H1 (cell line): ENCODE data around the gene NOX5. TPM values are rescaled to one million over a fixed set of nuclear protein-coding genes. Genes with fewer than 3 reads are reported as not detected.

ENCODE experiments used
- CTCF ChIA-PET: fragments of 300-600 bp; sonication (Branson Sonifier 250); formaldehyde crosslinking; loops from one replicate; lab custom pipeline; 2021; ENCODE audit not compliant: partially characterized antibody; lab: Charles Lee
- POLR2A ChIA-PET: fragments of 300-600 bp; sonication (Branson Sonifier 250); formaldehyde crosslinking; loops from one replicate; lab custom pipeline; 2021; ENCODE audit warnings: inconsistent platforms; ENCODE audit not compliant: partially characterized antibody; lab: Charles Lee
- DNase-seq, 2 experiments: peaks; one replicate each; pipeline versions ENCODE4 v3.0.0 to v3.0.0-alpha.2; 2010 to 2022; ENCODE audit warnings: low spot score in 2 of 2, low read depth in 1 of 2, mixed read lengths in 1 of 2
- FAIRE-seq: peaks from 2 replicates; lab custom pipeline; 2011; peaks lifted over from hg19 to GRCh38; lab: Jason Lieb, UNC
- H2AFZ ChIP-seq: 2 replicates; pipeline ENCODE4 v1.8.1; 2012; ENCODE audit warnings: low read length, inconsistent platforms
- H2AK5ac ChIP-seq: 2 replicates; pipeline ENCODE4 v1.6.1; 2013; ENCODE audit warnings: low read depth, low read length
- H2BK120ac ChIP-seq: replicated peaks from 2 replicates; pipeline ENCODE3; 2013; ENCODE audit warnings: low read depth, low read length, inconsistent platforms
- H2BK12ac ChIP-seq: 2 replicates; pipeline ENCODE4 v1.6.1; 2013; ENCODE audit warnings: low read depth, low read length
- H2BK15ac ChIP-seq: 2 replicates; pipeline ENCODE4 v1.6.1; 2013; ENCODE audit warnings: low read length
- H2BK20ac ChIP-seq: 2 replicates; pipeline ENCODE4 v1.6.1; 2013; ENCODE audit warnings: low read length
- H2BK5ac ChIP-seq: 2 replicates; pipeline ENCODE4 v1.6.1; 2013; ENCODE audit warnings: low read depth, low read length
- H3K14ac ChIP-seq: 2 replicates; pipeline ENCODE4 v1.6.1; 2013; ENCODE audit warnings: inconsistent platforms; ENCODE audit not compliant: insufficient read length
- H3K18ac ChIP-seq: 2 replicates; pipeline ENCODE4 v1.6.1; 2013; ENCODE audit warnings: low read length; ENCODE audit errors: extremely low read depth
- H3K23ac ChIP-seq: 2 replicates; pipeline ENCODE4 v1.6.1; 2013; ENCODE audit warnings: inconsistent platforms; ENCODE audit not compliant: insufficient read length
- H3K23me2 ChIP-seq: 2 replicates; pipeline ENCODE4 v1.6.1; 2013; ENCODE audit warnings: low read depth, low read length
- H3K27ac ChIP-seq: 2 replicates; pipeline ENCODE4 v1.6.1; 2011; ENCODE audit warnings: low read depth, low read length, inconsistent platforms
- H3K27me3 ChIP-seq, 4 experiments: replicated peaks in 1 of 4; 1 replicate in 1 of 4; 2 replicates in 3 of 4; pipeline versions ENCODE4 v1.6.1 to v1.8.1; 2011 to 2013; ENCODE audit warnings: low read length in 3 of 4, mild to moderate bottlenecking in 3 of 4, inconsistent platforms in 2 of 4, mixed read lengths in 2 of 4, moderate library complexity in 1 of 4; ENCODE audit not compliant: control insufficient read depth in 3 of 4, insufficient read depth in 3 of 4; ENCODE audit errors: extremely low read depth in 1 of 4
- H3K36me3 ChIP-seq, 4 experiments: 2 replicates each; pipeline versions ENCODE4 v1.6.1 to v1.8.1; 2011 to 2013; ENCODE audit warnings: mild to moderate bottlenecking in 4 of 4, low read length in 3 of 4, moderate library complexity in 2 of 4, control low read depth in 1 of 4, inconsistent platforms in 1 of 4; ENCODE audit not compliant: insufficient read depth in 4 of 4, control insufficient read depth in 2 of 4
- H3K4ac ChIP-seq: replicated peaks from 2 replicates; pipeline ENCODE3; 2013; ENCODE audit warnings: low read length, low read depth, mixed read lengths, inconsistent platforms; ENCODE audit not compliant: insufficient read length
- H3K4me1 ChIP-seq, 4 experiments: replicated peaks in 1 of 4; 1 replicate in 1 of 4; 2 replicates in 3 of 4; pipeline versions ENCODE4 v1.6.1 to v1.8.1; 2011 to 2013; ENCODE audit warnings: low read length in 3 of 4, inconsistent platforms in 2 of 4, mixed read lengths in 1 of 4; ENCODE audit not compliant: insufficient read depth in 4 of 4, control insufficient read depth in 3 of 4
- H3K4me2 ChIP-seq, 2 experiments: 2 replicates each; pipeline versions ENCODE4 v1.6.1 to v1.8.1; 2011 to 2013; ENCODE audit warnings: low read depth in 2 of 2, low read length in 2 of 2, control low read depth in 1 of 2, inconsistent platforms in 1 of 2, mild to moderate bottlenecking in 1 of 2; ENCODE audit not compliant: insufficient read depth in 1 of 2
- H3K4me3 ChIP-seq, 4 experiments: fragments of 200-600, 300-600 bp in 1 of 4; sonication (generic), shearing (Covaris generic), sonication (Bioruptor Twin) in 1 of 4; 2 replicates each; pipeline versions ENCODE4 v1.5.1 to v1.8.1; 2011 to 2016; ENCODE audit warnings: low read length in 4 of 4, low read depth in 3 of 4, control low read depth in 2 of 4, inconsistent platforms in 2 of 4, mild to moderate bottlenecking in 2 of 4, mixed read lengths in 1 of 4, moderate library complexity in 1 of 4; ENCODE audit not compliant: insufficient read depth in 2 of 4; ENCODE audit errors: extremely low read depth in 1 of 4
- H3K56ac ChIP-seq: replicated peaks from 2 replicates; pipeline ENCODE3; 2013; ENCODE audit warnings: low read depth, mild to moderate bottlenecking, mixed read lengths, low read length, inconsistent platforms; ENCODE audit not compliant: insufficient read length
- H3K79me1 ChIP-seq: 2 replicates; pipeline ENCODE4 v1.6.1; 2013; ENCODE audit warnings: low read depth, low read length, control low read depth
- H3K79me2 ChIP-seq, 2 experiments: 2 replicates each; pipeline versions ENCODE4 v1.6.1 to v1.8.1; 2012 to 2013; ENCODE audit warnings: low read length in 2 of 2, mild to moderate bottlenecking in 2 of 2, inconsistent platforms in 1 of 2; ENCODE audit not compliant: insufficient read depth in 2 of 2, control insufficient read depth in 1 of 2
- H3K9ac ChIP-seq, 4 experiments: replicated peaks in 1 of 4; 1 replicate in 1 of 4; 2 replicates in 3 of 4; pipeline versions ENCODE4 v1.6.1 to v1.8.1; 2011 to 2013; ENCODE audit warnings: low read depth in 3 of 4, low read length in 3 of 4, control low read depth in 2 of 4, mild to moderate bottlenecking in 2 of 4, moderate library complexity in 2 of 4, inconsistent platforms in 1 of 4; ENCODE audit errors: extremely low read depth in 1 of 4
- H3K9me3 ChIP-seq, 2 experiments: 2 replicates each; pipeline versions ENCODE4 v1.6.1 to v1.8.1; 2012 to 2013; ENCODE audit warnings: mild to moderate bottlenecking in 2 of 2, moderate library complexity in 2 of 2, control low read depth in 1 of 2, inconsistent platforms in 1 of 2, low read depth in 1 of 2, low read length in 1 of 2, mixed read lengths in 1 of 2; ENCODE audit not compliant: insufficient read depth in 2 of 2
- H4K20me1 ChIP-seq, 2 experiments: replicated peaks in 1 of 2; 2 replicates each; pipeline versions ENCODE3 to v1.8.1; 2011 to 2013; ENCODE audit warnings: inconsistent platforms in 2 of 2, low read length in 2 of 2, mild to moderate bottlenecking in 1 of 2; ENCODE audit not compliant: insufficient read depth in 2 of 2, control insufficient read depth in 1 of 2
- H4K5ac ChIP-seq: 2 replicates; pipeline ENCODE4 v1.6.1; 2013; ENCODE audit warnings: low read length, low read depth, mixed read lengths, inconsistent platforms; ENCODE audit not compliant: insufficient read length
- H4K8ac ChIP-seq: 2 replicates; pipeline ENCODE4 v1.8.0; 2013; ENCODE audit warnings: mild to moderate bottlenecking, moderate library complexity, low read length, inconsistent platforms; ENCODE audit not compliant: insufficient read depth; ENCODE audit errors: extremely low read depth
- H4K91ac ChIP-seq: replicated peaks from 2 replicates; pipeline ENCODE3; 2013; ENCODE audit warnings: low read length, mixed read lengths, inconsistent platforms; ENCODE audit not compliant: insufficient read length
- CTBP2 ChIP-seq: IDR thresholded peaks from 2 replicates; pipeline ENCODE4 v1.7.0; 2011; ENCODE audit warnings: borderline replicate concordance, mild to moderate bottlenecking, moderate library complexity, mixed read lengths, low read length; ENCODE audit not compliant: insufficient read depth, insufficient read length
- EP300 ChIP-seq, 2 experiments: IDR thresholded peaks; 1 replicate in 1 of 2; 2 replicates in 1 of 2; pipeline ENCODE4 v1.6.1; 2011 to 2012; ENCODE audit warnings: low read depth in 2 of 2, low read length in 2 of 2, mild to moderate bottlenecking in 2 of 2, borderline replicate concordance in 1 of 2, inconsistent platforms in 1 of 2, moderate library complexity in 1 of 2
- GABPA ChIP-seq: IDR thresholded peaks from 2 replicates; pipeline ENCODE4 v1.6.1; 2011; ENCODE audit warnings: mild to moderate bottlenecking, low read length, moderate library complexity, borderline replicate concordance; ENCODE audit not compliant: insufficient read depth
- KDM1A ChIP-seq: fragments of 200-600, 300-600 bp; sonication (generic); IDR thresholded peaks from 2 replicates; pipeline ENCODE4 v1.7.1; 2016; ENCODE audit warnings: mild to moderate bottlenecking, low read length, borderline replicate concordance
- KDM4A ChIP-seq: IDR thresholded peaks from one replicate; pipeline ENCODE4 v1.7.1; 2012; ENCODE audit warnings: low read depth, mild to moderate bottlenecking, moderate library complexity, low read length, inconsistent platforms; ENCODE audit not compliant: severe bottlenecking
- RBBP5 ChIP-seq: IDR thresholded peaks from 2 replicates; pipeline ENCODE4 v1.7.1; 2012; ENCODE audit warnings: low read depth, mild to moderate bottlenecking, inconsistent platforms, low read length, moderate library complexity, borderline replicate concordance
- SP4 ChIP-seq: IDR thresholded peaks from 2 replicates; pipeline ENCODE4 v1.6.1; 2012; ENCODE audit warnings: low read length, inconsistent platforms
- WGBS, 2 experiments: shearing (Covaris generic) in 1 of 2; methylation state at CpG; one replicate each; pipeline versions ENCODE4 v1.1.6 to v1.1.7; 2013 to 2015; ENCODE audit warnings: low lambda C conversion rate in 2 of 2, mixed read lengths in 2 of 2, inconsistent platforms in 1 of 2, low coverage in 1 of 2, missing lambda C conversion rate in 1 of 2; ENCODE audit not compliant: insufficient replicate concordance in 2 of 2, insufficient coverage in 1 of 2, insufficient read length in 1 of 2; ENCODE audit errors: extremely low coverage in 1 of 2, missing lambda C conversion rate in 1 of 2; 5-methylcytosine and 5-hydroxymethylcytosine counted together
- long read RNA-seq, 2 experiments: library from RNA in 1 of 2; library from capped mRNA in 1 of 2; stranded (forward); transcript quantifications; one replicate each; pipeline ENCODE4 v2.0.0, GENCODE V29; 2021; ENCODE audit warnings: inconsistent platforms in 1 of 2
- polyA minus RNA-seq, 3 experiments: library from RNA; depleted of rRNA, polyadenylated mRNA; stranded (reverse); fragments of >200 nt; gene quantifications; 1 replicate in 2 of 3; 2 replicates in 1 of 3; pipeline ENCODE4 v1.2.3, GENCODE V29; 2011
- polyA plus RNA-seq, 7 experiments: library from polyadenylated mRNA; depleted of rRNA in 3 of 7; stranded (reverse) in 5 of 7; unstranded in 2 of 7; fragments of >200 nt in 5 of 7; fragments of 200-250 nt in 2 of 7; gene quantifications; 1 replicate in 5 of 7; 2 replicates in 1 of 7; 4 replicates in 1 of 7; pipeline versions ENCODE4 v1.2.1 to v1.2.3, GENCODE V29; 2011 to 2013; ENCODE audit warnings: missing spikeins in 2 of 7, mixed read lengths in 2 of 7
- total RNA-seq: library from RNA; stranded (reverse); fragmentation: NEBNext Ultra II Directional; extraction: Animal tissue kit (Norgen Biotek cat#: 25700); gene quantifications from 2 replicates; pipeline ENCODE4 v1.2.1, GENCODE V29; 2021

NOX5 gene, protein sequence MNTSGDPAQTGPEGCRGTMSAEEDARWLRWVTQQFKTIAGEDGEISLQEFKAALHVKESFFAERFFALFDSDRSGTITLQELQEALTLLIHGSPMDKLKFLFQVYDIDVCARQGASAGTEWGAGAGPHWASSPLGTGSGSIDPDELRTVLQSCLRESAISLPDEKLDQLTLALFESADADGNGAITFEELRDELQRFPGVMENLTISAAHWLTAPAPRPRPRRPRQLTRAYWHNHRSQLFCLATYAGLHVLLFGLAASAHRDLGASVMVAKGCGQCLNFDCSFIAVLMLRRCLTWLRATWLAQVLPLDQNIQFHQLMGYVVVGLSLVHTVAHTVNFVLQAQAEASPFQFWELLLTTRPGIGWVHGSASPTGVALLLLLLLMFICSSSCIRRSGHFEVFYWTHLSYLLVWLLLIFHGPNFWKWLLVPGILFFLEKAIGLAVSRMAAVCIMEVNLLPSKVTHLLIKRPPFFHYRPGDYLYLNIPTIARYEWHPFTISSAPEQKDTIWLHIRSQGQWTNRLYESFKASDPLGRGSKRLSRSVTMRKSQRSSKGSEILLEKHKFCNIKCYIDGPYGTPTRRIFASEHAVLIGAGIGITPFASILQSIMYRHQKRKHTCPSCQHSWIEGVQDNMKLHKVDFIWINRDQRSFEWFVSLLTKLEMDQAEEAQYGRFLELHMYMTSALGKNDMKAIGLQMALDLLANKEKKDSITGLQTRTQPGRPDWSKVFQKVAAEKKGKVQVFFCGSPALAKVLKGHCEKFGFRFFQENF
- total RNA-seq: not detected in 2 replicates
- under 0.01 TPM in 1 of 2 replicates, not detected in the other for polyA plus RNA-seq (2011; rRNA removed)
- 0.01 TPM for polyA plus RNA-seq (2011; cell fraction: cytosol; rRNA removed)
- polyA plus RNA-seq (2011; cell fraction: nucleus; rRNA removed): not detected
- polyA plus RNA-seq (2012, experiment 1 of 2): not detected in 4 replicates
- not detected for polyA plus RNA-seq (2012, experiment 2 of 2)
- not detected for polyA plus RNA-seq (2013, experiment 1 of 2)
- polyA plus RNA-seq (2013, experiment 2 of 2): under 0.01 TPM
- not detected in 2 replicates for polyA minus RNA-seq (2011; rRNA and poly(A)+ RNA removed)
- not detected for polyA minus RNA-seq (2011; cell fraction: cytosol; rRNA and poly(A)+ RNA removed)
- not detected for polyA minus RNA-seq (2011; cell fraction: nucleus; rRNA and poly(A)+ RNA removed)
- long read RNA-seq, experiment 1: 0 reads
- long read RNA-seq, experiment 2: 0 reads

- H3K18ac ChIP-seq: no peak within 1 kb of the TSS
- no peaks in the 10 kb centered on the region; a peak in 1 of 7 replicates for H3K27me3 ChIP-seq
- H3K9ac ChIP-seq: no peak within 1 kb of the TSS
- no peak within 1 kb of the TSS for H2AK5ac ChIP-seq
- H2BK12ac ChIP-seq: no peak within 1 kb of the TSS; the same call in 1 of the 2 replicates
- no peaks in the 10 kb centered on the region for H4K20me1 ChIP-seq
- CTCF ChIA-PET: interaction anchor here (2.3 kb wide), 2 partner anchors 17 to 21 kb away, joined by 9 to 14 read pairs; no protein-coding TSS in a partner anchor
- 67% methylated on average over 1 of the region's 1 CpG; no CpG with 5 or more reads in 1 of the 2 experiments for WGBS, 2 experiments
- no peak within 1 kb of the TSS for H3K4me2 ChIP-seq
- no peaks in the 10 kb centered on the region for H3K23me2 ChIP-seq
- no peaks in the 10 kb centered on the region for H3K36me3 ChIP-seq
- no peak within 1 kb of the TSS for H2BK15ac ChIP-seq
- H3K79me2 ChIP-seq: no peaks in the 10 kb centered on the region
- no peak within 1 kb of the TSS for H2BK120ac ChIP-seq
- H3K23ac ChIP-seq: no peak within 1 kb of the TSS
- H4K8ac ChIP-seq: no peak within 1 kb of the TSS
- H3K9me3 ChIP-seq: no peaks in the 10 kb centered on the region
- H2BK20ac ChIP-seq: no peak within 1 kb of the TSS
- H3K27ac ChIP-seq: no peak within 1 kb of the TSS
- no peak within 1 kb of the TSS for H3K4me3 ChIP-seq
- H3K79me1 ChIP-seq: no peaks in the 10 kb centered on the region
- no peak within 1 kb of the TSS for H3K14ac ChIP-seq
- no peak within 1 kb of the TSS for H2BK5ac ChIP-seq
- H4K91ac ChIP-seq: no peak within 1 kb of the TSS
- 0 out of 7 replicates have a peak, but pooled peaks cover 0 to 3% (median 0%) of the 10 kb centered on the region in 4 experiments for H3K4me1 ChIP-seq
- no peak within 1 kb of the TSS for H3K4ac ChIP-seq
- H3K56ac ChIP-seq: no peak within 1 kb of the TSS
- no peak within 1 kb of the TSS for H4K5ac ChIP-seq
- peak in 1 of 2 experiments; percentile 27 for DNase-seq
- no peak for FAIRE-seq
- POLR2A ChIA-PET: no interaction called here
- H2AFZ ChIP-seq: no peak within 1 kb of the TSS
- no peak for TF ChIP-seq KDM1A
- TF ChIP-seq KDM4A: no peak
- TF ChIP-seq EP300 (IDR thresholded peaks at IDR 0.05; ENCODE audit: borderline replicate concordance in 1 of 2, low read depth in 2 of 2, low read length in 2 of 2): no peak
- TF ChIP-seq SP4: no peak
- no peak for TF ChIP-seq CTBP2
- TF ChIP-seq GABPA: no peak
- TF ChIP-seq RBBP5: no peak
These were observed at the start of gene NOX5 for GRCh38 chr15:69014454-69014853. Gene NOX5, plus strand, starts transcription at chr15:69014695. Its CDS starts 41 bp downstream, at chr15:69014736.
